Measurements from ENCODE around the gene SLC27A3.
"Not testable (repeated sequence)": the region's sequence is repeated elsewhere in the genome, so short reads cannot be mapped to it uniquely, and the experiment has no call there.

The SLC27A3 gene

GRCh38 chr1:153763365-153764225, 11.6 kb upstream of the SLC27A3 start:
- no peak for DNase-seq (ENCODE audit: low read depth in 3 of 3, low spot score in 1 of 3)

GRCh38 chr1:153764310-153764709, 10.9 kb upstream of the SLC27A3 start:
- DNase-seq (ENCODE audit: low read depth in 3 of 3, low spot score in 1 of 3), result no peak

DNA sequence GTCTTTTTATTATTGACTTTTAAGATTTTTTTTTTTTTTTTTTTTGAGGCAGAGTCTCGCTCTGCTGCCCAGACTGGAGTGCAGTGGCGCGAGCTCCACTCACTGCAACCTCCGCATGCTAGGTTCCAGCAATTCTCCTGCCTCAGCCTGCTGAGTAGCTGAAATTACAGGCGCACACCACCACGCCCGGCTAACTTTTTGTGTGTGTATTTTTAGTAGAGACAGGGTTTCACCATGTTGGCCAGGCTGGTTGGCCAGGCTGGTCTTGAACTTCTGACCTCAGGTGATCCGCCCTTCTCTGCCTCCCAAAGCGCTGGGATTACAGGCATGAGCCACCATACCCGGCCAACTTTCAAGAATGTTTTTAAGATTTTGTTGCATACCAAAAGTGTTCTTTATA, 8.5 kb upstream of the SLC27A3 start:
- not testable (repeated sequence) for DNase-seq (ENCODE audit: low read depth in 3 of 3, low spot score in 1 of 3)

DNA sequence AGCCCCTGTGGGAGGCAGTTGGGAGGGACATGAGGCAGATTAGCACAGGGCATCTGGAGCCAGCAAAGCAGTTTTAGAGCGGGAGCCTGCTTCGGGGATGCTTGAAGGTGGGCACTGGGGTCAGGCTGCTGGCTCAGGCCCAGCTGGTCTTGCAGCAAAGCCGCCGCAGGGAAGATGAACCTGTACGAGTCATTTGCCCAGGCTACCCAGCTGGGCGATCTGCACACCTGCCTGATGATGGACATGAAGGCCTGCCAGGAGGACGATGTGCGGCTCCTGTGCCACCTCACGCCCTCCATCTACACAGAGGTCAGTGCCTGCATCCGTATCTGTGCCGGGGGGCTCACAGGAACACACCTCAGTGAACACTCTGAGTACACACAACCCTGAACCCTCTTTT, 7.7 kb upstream of the SLC27A3 start:
- no peak for DNase-seq (ENCODE audit: low read depth in 3 of 3, low spot score in 1 of 3)

DNA sequence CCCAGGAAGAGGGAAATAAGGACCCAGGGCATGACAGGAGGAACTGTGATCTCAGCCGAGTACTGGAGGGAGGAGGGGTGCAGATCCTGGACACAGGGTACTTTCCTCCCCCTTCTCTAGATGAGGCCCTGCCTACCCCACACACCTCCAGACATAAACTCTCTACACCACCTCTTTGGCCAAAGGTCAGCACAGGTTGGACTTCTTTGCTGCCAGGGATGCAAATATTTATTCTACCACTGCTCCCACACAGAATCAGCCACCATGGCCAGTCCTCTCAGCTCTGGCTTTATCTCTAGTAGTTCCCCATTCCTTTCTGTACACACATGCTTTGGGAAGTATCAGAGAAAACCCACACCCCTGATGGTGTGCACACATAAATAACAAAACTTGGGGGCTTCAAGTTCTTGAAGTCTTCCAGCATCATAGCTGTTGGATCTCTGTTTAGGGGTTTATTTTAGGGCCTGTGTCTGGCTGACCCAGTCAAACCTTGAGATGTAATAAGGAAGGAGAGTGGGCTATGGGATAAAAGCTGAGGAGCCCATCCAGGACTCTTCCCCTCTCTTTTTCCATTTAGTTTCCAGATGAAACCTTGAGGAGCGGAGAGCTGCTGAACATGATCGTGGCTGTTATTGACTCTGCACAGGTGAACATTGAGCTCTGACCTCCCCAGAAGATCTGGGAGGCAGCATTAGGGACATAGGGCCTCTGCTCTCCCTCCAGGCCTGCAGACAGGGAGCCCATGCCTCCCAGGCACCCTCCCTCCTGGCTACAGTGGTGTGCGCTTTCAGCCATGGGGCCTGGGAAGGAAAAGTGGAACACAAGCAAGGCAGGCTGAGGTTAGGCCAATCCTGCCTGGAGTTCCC, 6.7 kb upstream of the SLC27A3 start:
- DNase-seq (ENCODE audit: low read depth in 3 of 3, low spot score in 1 of 3), result no peak

DNA sequence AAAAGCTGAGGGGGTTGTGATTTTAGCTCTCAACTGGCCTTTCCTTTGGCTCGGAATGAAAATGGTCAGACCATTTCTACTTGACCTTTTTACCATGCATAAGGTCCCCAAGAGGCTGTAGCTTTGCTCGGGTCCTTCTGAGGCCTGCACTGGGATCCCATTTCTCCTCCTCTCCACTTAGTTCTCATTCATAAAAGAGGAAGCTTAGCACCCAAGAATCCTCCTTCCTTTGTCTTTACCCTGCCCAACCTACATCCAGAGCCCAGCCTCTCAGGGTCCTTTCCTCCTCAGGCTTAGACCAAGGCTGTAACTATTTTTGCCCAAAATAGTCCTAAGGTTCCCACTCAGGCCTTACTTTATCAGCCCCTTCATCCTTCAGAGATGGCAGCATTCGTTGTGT, 6.0 kb upstream of the SLC27A3 start:
- DNase-seq (ENCODE audit: low read depth in 3 of 3, low spot score in 1 of 3), result no peak

- DNase-seq (ENCODE audit: low read depth in 3 of 3, low spot score in 1 of 3), result no peak
Measured at GRCh38 chr1:153770797-153771196, 4.4 kb upstream of the SLC27A3 start.

DNA sequence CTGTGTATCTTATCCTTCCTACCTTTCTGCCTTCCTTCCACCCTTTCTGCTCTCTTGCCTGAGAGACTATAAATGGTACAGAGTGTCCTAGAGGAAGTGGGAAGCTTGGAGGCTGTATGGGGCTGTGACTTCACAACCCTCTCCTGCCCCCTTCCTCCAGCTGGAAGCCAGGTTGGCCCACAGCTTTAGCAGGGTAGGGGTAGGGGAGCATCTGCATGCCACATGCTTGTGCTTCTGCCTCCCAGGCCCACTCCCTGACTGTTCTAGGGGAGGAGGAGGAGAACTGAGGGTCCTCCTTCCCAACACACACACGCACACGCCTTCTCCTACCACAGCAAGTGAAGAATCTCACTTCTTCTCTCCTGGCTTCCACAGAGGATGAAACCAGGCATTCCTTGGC, 3.9 kb upstream of the SLC27A3 start:
- DNase-seq (ENCODE audit: low read depth in 3 of 3, low spot score in 1 of 3), result no peak

GRCh38 chr1:153771841-153772593, 3.2 kb upstream of the SLC27A3 start:
- DNase-seq (ENCODE audit: low read depth in 3 of 3, low spot score in 1 of 3), result no peak

DNA sequence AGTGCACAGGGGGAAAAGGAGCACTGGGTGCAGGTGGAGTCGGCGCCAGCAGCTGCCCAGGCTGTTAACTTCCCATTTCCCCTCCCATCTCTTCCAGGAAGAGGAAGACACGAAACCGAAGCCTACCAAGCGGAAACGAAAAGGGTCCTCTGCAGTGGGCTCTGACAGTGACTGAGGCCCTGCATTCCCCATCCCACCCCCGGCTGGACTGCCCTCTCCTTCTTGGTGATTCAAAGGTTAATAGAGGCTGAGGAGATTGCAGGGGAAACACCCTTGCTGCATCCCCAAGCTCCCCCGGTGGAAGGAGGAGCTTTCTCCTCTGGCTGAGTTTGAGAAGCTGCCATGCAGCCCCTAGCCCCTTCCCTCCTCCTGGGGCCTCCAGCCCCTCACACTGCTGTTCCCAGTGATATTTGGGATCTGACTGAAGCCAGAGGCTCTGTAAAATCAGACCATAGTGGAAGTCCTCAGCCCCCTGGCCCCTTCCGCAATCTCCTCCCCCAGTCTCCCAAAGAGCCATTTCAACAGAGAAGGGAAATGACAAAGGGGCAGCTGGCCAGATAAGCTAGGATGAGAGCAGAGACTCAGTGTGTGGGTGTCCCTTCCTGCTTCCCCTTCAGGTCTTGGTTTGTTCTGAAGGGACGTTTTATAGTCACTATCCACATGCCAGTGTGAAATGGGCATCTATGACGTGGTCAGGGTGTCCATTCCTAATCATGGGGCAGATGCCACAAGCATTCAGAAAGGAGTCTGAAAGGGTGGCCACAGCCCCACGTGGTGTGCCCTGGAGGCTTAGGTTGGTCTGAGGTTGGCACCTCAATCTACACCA, 1.9 kb upstream of the SLC27A3 start:
- DNase-seq (ENCODE audit: low read depth in 3 of 3, low spot score in 1 of 3), result no peak

DNA sequence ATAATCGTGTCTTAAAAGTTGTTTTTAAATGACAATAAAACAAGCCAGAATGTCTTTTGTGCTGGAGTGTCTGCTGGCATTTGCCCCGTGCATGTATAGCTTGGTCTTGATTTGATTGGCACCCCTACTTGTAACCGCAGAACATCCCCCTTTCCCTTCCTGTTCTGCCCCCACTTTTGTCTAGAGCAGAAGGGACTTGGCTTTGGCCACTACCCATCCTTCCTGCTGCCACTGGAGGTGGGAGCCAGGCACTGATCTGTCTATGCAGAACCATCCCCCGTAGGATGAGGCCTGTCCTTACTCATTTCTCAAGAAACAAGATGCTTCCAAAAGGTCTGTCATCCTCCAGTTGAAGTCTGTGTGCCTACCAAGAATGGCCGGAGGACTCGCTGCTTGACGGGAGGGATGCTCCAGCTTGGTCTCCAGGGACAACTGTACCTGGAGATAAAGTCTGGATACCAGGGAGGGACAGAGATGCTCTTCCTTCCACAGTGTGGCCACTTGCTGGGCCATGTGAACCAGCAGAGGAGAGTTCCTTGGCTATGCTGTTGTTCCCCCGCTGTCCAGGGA, 1.1 kb upstream of the SLC27A3 start:
- no peak for DNase-seq (ENCODE audit: low read depth in 3 of 3, low spot score in 1 of 3)

GRCh38 chr1:153775458-153776327, 486 bp downstream of the SLC27A3 start:
- DNase-seq (ENCODE audit: low read depth in 3 of 3, low spot score in 1 of 3), result peak; percentile 7 to 41 (median 21)

- no peak for DNase-seq (ENCODE audit: low read depth in 3 of 3, low spot score in 1 of 3)
Measured at GRCh38 chr1:153776352-153776751, 1.1 kb downstream of the SLC27A3 start.

DNA sequence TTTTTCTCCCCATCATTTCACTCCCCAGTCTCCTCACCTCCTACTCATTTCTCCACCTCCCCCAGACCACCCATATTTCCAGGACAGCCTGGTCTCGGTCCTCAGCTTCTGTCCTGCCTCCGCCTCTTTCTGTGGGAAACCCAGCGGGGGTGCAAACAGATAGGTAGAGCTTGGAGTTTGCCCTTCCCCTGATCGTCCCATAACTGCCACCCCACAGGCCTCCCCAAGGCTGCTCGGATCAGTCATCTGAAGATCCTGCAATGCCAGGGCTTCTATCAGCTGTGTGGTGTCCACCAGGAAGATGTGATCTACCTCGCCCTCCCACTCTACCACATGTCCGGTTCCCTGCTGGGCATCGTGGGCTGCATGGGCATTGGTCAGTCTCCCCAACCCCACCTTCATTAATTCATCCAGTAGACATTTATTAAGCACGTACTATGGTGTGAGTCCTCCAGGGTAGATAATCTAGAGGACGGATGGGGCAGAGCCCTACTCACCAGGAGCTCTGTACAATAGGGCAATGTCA, 1.7 kb downstream of the SLC27A3 start:
- no peak for DNase-seq (ENCODE audit: low read depth in 3 of 3, low spot score in 1 of 3)

DNA sequence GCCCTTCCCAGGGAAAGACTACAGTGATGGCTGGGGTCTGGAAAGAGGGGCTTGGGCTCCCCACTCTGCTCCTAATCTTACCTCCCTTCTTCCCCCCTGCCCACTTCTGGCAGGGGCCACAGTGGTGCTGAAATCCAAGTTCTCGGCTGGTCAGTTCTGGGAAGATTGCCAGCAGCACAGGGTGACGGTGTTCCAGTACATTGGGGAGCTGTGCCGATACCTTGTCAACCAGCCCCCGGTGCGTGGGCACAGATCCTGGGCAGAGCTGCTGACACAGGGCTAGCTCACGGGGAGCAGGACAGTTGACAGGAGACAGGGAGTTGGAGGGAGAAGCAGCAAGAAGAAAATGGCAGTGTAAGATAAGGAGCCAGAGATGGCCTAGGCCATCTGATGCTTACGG, 2.4 kb downstream of the SLC27A3 start:
- DNase-seq (ENCODE audit: low read depth in 3 of 3, low spot score in 1 of 3), result no peak

DNA sequence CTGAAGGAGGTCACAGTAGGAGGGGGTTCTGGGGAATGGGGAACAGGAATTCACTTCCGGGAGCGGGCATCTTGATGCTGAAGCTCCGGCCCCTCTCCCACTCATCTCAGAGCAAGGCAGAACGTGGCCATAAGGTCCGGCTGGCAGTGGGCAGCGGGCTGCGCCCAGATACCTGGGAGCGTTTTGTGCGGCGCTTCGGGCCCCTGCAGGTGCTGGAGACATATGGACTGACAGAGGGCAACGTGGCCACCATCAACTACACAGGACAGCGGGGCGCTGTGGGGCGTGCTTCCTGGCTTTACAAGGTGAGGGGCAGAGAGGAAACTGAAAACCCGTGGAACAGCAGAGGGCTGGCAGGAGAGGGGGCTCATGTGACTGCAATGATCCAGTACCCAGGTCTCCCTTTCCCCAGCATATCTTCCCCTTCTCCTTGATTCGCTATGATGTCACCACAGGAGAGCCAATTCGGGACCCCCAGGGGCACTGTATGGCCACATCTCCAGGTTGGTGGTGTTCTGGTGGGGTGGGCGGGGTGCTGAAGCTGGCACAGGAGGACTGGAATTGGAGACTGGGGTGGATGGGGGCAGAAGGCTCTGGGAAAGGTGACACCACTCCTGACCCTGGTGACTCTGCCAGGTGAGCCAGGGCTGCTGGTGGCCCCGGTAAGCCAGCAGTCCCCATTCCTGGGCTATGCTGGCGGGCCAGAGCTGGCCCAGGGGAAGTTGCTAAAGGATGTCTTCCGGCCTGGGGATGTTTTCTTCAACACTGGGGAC, 3.0 kb downstream of the SLC27A3 start:
- DNase-seq (ENCODE audit: low read depth in 3 of 3, low spot score in 1 of 3), result no peak

DNA sequence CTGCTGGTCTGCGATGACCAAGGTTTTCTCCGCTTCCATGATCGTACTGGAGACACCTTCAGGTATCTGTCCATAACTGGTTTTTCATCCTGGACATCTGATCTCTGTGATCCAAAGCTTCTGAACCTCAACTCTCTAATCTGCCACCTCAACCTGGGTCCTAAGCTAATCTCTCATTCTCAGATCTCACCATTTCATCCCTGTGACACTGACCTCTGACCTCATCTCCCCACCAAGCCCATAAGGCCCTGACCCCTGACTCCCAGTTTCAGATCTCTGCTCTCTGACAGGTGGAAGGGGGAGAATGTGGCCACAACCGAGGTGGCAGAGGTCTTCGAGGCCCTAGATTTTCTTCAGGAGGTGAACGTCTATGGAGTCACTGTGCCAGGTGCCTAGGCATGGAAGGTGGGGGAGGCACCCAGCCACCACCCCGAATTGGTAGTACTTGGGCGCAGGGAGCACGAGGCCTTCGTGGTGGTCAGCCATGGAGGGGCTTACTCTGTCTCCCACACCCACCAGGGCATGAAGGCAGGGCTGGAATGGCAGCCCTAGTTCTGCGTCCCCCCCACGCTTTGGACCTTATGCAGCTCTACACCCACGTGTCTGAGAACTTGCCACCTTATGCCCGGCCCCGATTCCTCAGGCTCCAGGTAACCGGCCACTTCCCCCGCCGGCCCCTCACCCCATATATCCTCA, 3.8 kb downstream of the SLC27A3 start:
- no peak for DNase-seq (ENCODE audit: low read depth in 3 of 3, low spot score in 1 of 3)

Data from stimulated activated CD4-positive, alpha-beta T cell treated with anti-CD3 and anti-CD28 coated beads, TNF-alpha, amount 100 ng/mL, for 1 hour (primary cell).